IMR-90 (cell line): ENCODE data around the gene SPHK2.

Experiments used
- BHLHE40 ChIP-seq: fragments of 150-350 bp; IDR thresholded peaks from 2 replicates; pipeline ENCODE4 v1.6.1; 2016; ENCODE audit warnings: mild to moderate bottlenecking, low read depth, low read length
- CHD1 ChIP-seq: IDR thresholded peaks from 2 replicates; pipeline ENCODE4 v1.6.1; 2012; ENCODE audit warnings: low read depth, low read length, improper control_type of control experiment
- MAFK ChIP-seq: IDR thresholded peaks from 2 replicates; pipeline ENCODE4 v1.6.1; 2012; ENCODE audit warnings: low read depth, low read length, improper control_type of control experiment
- MAZ ChIP-seq: IDR thresholded peaks from 2 replicates; pipeline ENCODE4 v1.6.1; 2012; ENCODE audit warnings: low read depth, mild to moderate bottlenecking, low read length, improper control_type of control experiment, moderate library complexity, borderline replicate concordance
- MXI1 ChIP-seq: IDR thresholded peaks from 2 replicates; pipeline ENCODE4 v1.6.1; 2012; ENCODE audit warnings: low read depth, mild to moderate bottlenecking, low read length, moderate library complexity, borderline replicate concordance
- NFE2L2 ChIP-seq: fragments of 150-350 bp; IDR thresholded peaks from 2 replicates; pipeline ENCODE4 v1.6.1; 2016; ENCODE audit warnings: low read depth, mild to moderate bottlenecking, low read length
- POLR2A ChIP-seq: IDR thresholded peaks from 2 replicates; pipeline ENCODE4 v1.6.1; 2012; ENCODE audit warnings: mild to moderate bottlenecking, low read depth, low read length
- RAD21 ChIP-seq: IDR thresholded peaks from 2 replicates; pipeline ENCODE4 v1.6.1; 2012; ENCODE audit warnings: low read length, improper control_type of control experiment
- RCOR1 ChIP-seq: IDR thresholded peaks from 2 replicates; pipeline ENCODE4 v1.6.1; 2012; ENCODE audit warnings: mild to moderate bottlenecking, low read length, improper control_type of control experiment; ENCODE audit not compliant: insufficient replicate concordance
- RFX5 ChIP-seq: IDR thresholded peaks from 2 replicates; pipeline ENCODE4 v1.8.0; 2012; ENCODE audit warnings: low read depth, mild to moderate bottlenecking, low read length, moderate library complexity
- SMC3 ChIP-seq: fragments of 150-350 bp; IDR thresholded peaks from 2 replicates; pipeline ENCODE4 v1.6.1; 2016; ENCODE audit warnings: low read depth, mild to moderate bottlenecking, antibody characterized with exemption, low read length, moderate library complexity
- TF ChIP-seq, protein P1 (sequence below): conservative IDR thresholded peaks from 2 replicates; pipeline ENCODE4 v1.5.1; 2012; ENCODE audit warnings: mild to moderate bottlenecking, low read depth, low read length, improper control_type of control experiment

DNA sequence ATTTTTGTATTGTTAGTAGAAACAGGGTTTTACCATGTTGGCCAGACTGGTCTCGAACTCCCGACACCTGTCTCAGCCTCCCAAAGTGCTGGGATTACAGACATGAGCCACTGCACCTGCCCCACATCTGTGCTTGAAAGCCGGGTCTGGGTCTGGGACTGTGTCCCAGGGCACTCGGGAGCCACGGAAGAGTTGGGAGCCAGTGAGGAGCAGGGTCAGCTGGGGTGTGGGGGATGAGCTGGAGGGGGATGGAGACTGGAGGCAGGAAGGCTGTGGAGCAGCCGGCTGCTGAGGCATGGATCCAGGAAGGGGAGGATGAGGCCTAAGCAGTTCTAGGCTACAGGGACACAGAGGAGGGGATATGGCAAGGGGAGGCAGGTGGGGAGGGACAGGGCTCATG lies 23.5 kb upstream of the SPHK2 start:
- TF ChIP-seq, protein P1, sequence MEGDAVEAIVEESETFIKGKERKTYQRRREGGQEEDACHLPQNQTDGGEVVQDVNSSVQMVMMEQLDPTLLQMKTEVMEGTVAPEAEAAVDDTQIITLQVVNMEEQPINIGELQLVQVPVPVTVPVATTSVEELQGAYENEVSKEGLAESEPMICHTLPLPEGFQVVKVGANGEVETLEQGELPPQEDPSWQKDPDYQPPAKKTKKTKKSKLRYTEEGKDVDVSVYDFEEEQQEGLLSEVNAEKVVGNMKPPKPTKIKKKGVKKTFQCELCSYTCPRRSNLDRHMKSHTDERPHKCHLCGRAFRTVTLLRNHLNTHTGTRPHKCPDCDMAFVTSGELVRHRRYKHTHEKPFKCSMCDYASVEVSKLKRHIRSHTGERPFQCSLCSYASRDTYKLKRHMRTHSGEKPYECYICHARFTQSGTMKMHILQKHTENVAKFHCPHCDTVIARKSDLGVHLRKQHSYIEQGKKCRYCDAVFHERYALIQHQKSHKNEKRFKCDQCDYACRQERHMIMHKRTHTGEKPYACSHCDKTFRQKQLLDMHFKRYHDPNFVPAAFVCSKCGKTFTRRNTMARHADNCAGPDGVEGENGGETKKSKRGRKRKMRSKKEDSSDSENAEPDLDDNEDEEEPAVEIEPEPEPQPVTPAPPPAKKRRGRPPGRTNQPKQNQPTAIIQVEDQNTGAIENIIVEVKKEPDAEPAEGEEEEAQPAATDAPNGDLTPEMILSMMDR = no peak
- no peak for TF ChIP-seq POLR2A
- TF ChIP-seq CHD1 = no peak
- TF ChIP-seq BHLHE40 = no peak
- TF ChIP-seq RFX5 = no peak
- TF ChIP-seq MAZ = no peak
- no peak for TF ChIP-seq NFE2L2
- no peak for TF ChIP-seq MXI1
- no peak for TF ChIP-seq MAFK
- TF ChIP-seq RAD21 = no peak
- TF ChIP-seq SMC3 = no peak
- no peak for TF ChIP-seq RCOR1
